ENCODE results near the gene KSR2. TPM values are rescaled to one million over a fixed set of nuclear protein-coding genes. Genes with fewer than 3 reads are reported as not detected.
A peak's percentile ranks its signal among the peaks of the same experiment; 100 is the strongest.

The KSR2 gene
- total RNA-seq = under 1 TPM; 0.07 to 0.08 TPM

- Histone ChIP-seq H3K4me1 (peaks cover 0 to 5% of the 10 kb centered on the region in 2 donors), H3K36me3 (no peaks in the 10 kb centered on the region), H3K27me3 (peaks cover 0 to 3% of the 10 kb centered on the region in 2 donors), H3K9me3 (peaks cover 0 to 14% of the 10 kb centered on the region in 2 donors), H3K4me3 (peak within 1 kb of the TSS in 1 of 2 donors; percentile 42), H3K27ac (no peak within 1 kb of the TSS)
- TF ChIP-seq, protein P1, sequence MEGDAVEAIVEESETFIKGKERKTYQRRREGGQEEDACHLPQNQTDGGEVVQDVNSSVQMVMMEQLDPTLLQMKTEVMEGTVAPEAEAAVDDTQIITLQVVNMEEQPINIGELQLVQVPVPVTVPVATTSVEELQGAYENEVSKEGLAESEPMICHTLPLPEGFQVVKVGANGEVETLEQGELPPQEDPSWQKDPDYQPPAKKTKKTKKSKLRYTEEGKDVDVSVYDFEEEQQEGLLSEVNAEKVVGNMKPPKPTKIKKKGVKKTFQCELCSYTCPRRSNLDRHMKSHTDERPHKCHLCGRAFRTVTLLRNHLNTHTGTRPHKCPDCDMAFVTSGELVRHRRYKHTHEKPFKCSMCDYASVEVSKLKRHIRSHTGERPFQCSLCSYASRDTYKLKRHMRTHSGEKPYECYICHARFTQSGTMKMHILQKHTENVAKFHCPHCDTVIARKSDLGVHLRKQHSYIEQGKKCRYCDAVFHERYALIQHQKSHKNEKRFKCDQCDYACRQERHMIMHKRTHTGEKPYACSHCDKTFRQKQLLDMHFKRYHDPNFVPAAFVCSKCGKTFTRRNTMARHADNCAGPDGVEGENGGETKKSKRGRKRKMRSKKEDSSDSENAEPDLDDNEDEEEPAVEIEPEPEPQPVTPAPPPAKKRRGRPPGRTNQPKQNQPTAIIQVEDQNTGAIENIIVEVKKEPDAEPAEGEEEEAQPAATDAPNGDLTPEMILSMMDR (IDR thresholded peaks at IDR 0.05) = no peak
- DNase-seq (ENCODE audit: low spot score) = no peak
Measured at GRCh38 chr12:117968826-117969659, at the start of gene KSR2. Gene KSR2, minus strand, starts transcription at chr12:117968990. Its CDS starts 735 bp downstream, at chr12:117968255.

DNA sequence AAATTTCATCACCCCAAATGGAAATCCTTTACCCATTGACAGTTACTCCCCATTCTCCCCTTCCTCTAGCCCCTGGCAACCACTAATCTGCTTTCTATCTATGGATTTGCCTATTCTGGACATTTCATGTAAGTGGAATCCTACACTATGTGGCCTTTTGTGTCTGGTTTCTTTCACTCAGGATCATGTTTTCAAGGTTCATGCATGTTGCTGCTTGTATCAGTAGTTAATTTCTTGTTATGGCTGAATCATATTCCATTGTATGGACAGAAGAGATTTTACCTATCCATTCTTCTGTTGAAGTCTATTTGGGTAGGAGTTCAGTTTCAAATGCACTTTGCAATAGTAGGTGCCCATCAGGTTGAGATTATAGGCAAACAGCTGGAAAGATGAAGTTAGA, 49.1 kb upstream of the KSR2 start:
- DNase-seq (ENCODE audit: low spot score) = no peak
- TF ChIP-seq, protein P1 (IDR thresholded peaks at IDR 0.05) = no peak
- Histone ChIP-seq H3K27me3 (no peaks in the 10 kb centered on the region), H3K36me3 (peaks cover 13% of the 10 kb centered on the region), H3K4me1 (peaks cover 0 to 16% of the 10 kb centered on the region in 2 donors), H3K27ac (no peak overlapping the region), H3K9me3 (no peaks in the 10 kb centered on the region), H3K4me3 (no peak overlapping the region)

GRCh38 chr12:118016424-118017264, 47.9 kb upstream of the KSR2 start, which contains the start of gene RFC5:
Gene RFC5, plus strand, starts transcription at chr12:118016703. Its CDS starts 125 bp downstream, at chr12:118016828.
- Histone ChIP-seq H3K27ac (peak within 1 kb of the TSS in 1 of 2 donors; percentile 71), H3K36me3 (peaks cover 13% of the 10 kb centered on the region), H3K9me3 (no peaks in the 10 kb centered on the region), H3K4me3 (peak within 1 kb of the TSS; percentile 77 to 96), H3K4me1 (peaks cover 0 to 16% of the 10 kb centered on the region in 2 donors), H3K27me3 (no peaks in the 10 kb centered on the region)
- TF ChIP-seq, protein P1 (IDR thresholded peaks at IDR 0.05) = no peak
- DNase-seq (ENCODE audit: low spot score) = peak; percentile 97

DNA sequence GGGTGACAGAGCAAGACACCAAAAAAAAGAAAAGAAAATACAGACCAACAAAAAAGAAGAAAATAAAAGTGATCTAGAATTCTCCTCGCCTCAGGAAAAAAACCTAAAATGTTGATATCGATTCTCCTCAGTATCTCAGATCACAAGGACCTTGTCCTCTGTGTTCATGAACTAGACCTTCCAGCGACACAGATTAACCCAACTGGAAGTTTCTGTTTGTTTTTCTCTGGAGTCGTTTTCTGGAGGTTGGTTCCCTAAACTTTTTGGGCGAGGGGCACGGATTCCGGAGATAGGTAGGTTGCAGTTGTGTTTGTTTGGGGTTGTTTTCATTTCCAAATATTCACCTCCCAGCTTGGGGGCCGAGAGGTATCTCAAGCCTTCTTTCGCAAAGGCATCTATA, 47.2 kb upstream of the KSR2 start:
- no peak overlapping the region for H3K27ac ChIP-seq
- DNase-seq (ENCODE audit: low spot score) = no peak
- peaks cover 0 to 16% of the 10 kb centered on the region in 2 donors for H3K4me1 ChIP-seq
- TF ChIP-seq, protein P1 (IDR thresholded peaks at IDR 0.05) = no peak
- H3K9me3 ChIP-seq = no peaks in the 10 kb centered on the region
- peak overlapping the region; percentile 77 to 96 for H3K4me3 ChIP-seq
- H3K36me3 ChIP-seq = peaks cover 13% of the 10 kb centered on the region
- H3K27me3 ChIP-seq = no peaks in the 10 kb centered on the region

DNA sequence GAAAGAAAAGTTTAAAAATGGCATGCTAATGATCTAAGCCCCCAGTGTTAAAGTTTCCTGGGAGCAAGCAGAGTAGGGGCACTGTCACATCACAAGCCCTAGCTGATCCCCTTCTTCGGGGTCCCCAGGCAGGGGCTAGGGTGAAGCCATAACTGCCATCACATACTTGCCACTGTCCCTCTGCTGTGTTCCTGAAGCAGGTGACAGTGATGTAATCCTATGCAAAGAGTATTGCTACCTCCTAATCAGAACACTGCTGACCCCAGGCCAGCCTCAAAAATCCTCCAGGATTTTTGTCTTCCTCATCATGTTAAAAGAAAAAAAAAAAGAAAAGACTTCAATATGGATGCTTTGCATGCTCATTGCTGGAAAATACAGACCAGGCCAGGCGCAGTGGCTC, 46.5 kb upstream of the KSR2 start:
- H3K27me3 ChIP-seq = no peaks in the 10 kb centered on the region
- TF ChIP-seq, protein P1 (IDR thresholded peaks at IDR 0.05) = no peak
- no peaks in the 10 kb centered on the region for H3K9me3 ChIP-seq
- no peak overlapping the region for H3K4me3 ChIP-seq
- DNase-seq (ENCODE audit: low spot score) = no peak
- H3K36me3 ChIP-seq = peaks cover 13% of the 10 kb centered on the region
- peaks cover 0 to 16% of the 10 kb centered on the region in 2 donors for H3K4me1 ChIP-seq
- no peak overlapping the region for H3K27ac ChIP-seq

Measured in right atrium auricular region (tissue), 2 donors.